Measurements from ENCODE around the gene NKPD1. TPM values are rescaled to one million over a fixed set of nuclear protein-coding genes. Genes with fewer than 3 reads are reported as not detected.

Gene NKPD1
- total and polyA plus RNA-seq, 9 of the 15 experiments (the other 6 are each of a cell fraction or from before 2014, with no cell fraction given) = 0.03 to 0.09 (median 0.04) TPM; not detected in 5

DNA sequence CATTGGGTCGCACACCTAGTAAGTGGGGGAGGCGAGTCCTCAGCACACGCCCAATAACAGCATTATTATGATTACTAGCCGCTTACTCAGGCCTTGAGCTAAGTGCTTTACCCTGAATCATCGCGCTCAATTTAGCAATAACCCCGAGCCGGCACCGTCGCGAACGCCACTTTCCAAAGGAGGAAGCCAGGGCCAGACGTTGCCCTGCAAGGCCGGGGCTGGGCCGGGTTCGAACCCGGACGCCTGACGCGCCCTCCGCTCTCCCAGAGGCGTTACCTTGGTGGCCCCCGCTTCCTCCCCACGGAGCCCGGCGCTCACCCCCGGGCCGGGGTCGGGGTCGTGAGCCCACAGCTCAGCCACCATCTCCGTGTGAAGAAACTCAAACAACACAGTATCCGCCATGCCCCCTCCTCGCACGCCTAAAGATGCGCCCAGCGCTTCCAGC is 17.1 kb upstream of the NKPD1 start, which contains the start of gene TRAPPC6A:
TRAPPC6A (minus strand) TSS at position 421 of the 445 bp plus-strand sequence; CDS start at position 402, 19 bp downstream.
- POLR2A ChIA-PET = interaction anchor here (0.6 to 2.3 kb wide), 11 partner anchors 10 to 854 kb away, joined by 3 to 12 read pairs (median 4); partner anchors contain the start of genes APOE, EXOC3L2 and VASP
- Histone ChIP-seq H3K9ac (ENCODE audit: insufficient read depth in 1 of 2, low read depth in 2 of 2, low read length in 2 of 2) (peak within 1 kb of the TSS; percentile 80 to 99), H3K27ac (ENCODE audit: extremely low read depth, low read depth, low read length) (peak within 1 kb of the TSS; percentile 74), H3K36me3 (ENCODE audit: control insufficient read depth, insufficient read depth, low read length) (peaks cover 13% of the 10 kb centered on the region; the same call in 2 of the 3 replicates), H2AFZ (ENCODE audit: low read depth, low read length) (peak within 1 kb of the TSS; percentile 94), H3K4me1 (replicated peaks in 1 of 2; ENCODE audit: control insufficient read depth in 2 of 2, insufficient read depth in 2 of 2, low read length in 2 of 2) (peaks cover 14 to 43% of the 10 kb centered on the region in 2 experiments), H3K79me2 (ENCODE audit: control insufficient read depth, insufficient read depth, low read length) (peaks cover 42% of the 10 kb centered on the region), H3K9me1 (ENCODE audit: control insufficient read depth, insufficient read depth, low read length) (no peaks in the 10 kb centered on the region), H3K4me3 (peak within 1 kb of the TSS; percentile 72), H3K9me3 (replicated peaks; ENCODE audit: control insufficient read depth, insufficient read depth, low read depth, low read length) (no peaks in the 10 kb centered on the region), H3K27me3 (ENCODE audit: control insufficient read depth in 2 of 2, insufficient read depth in 2 of 2, low read length in 2 of 2) (no peaks in the 10 kb centered on the region), H3K4me2 (ENCODE audit: insufficient read depth, low read length) (peak within 1 kb of the TSS; percentile 93), H4K20me1 (replicated peaks; ENCODE audit: control insufficient read depth, insufficient read depth, low read length) (no peaks in the 10 kb centered on the region)
- ATAC-seq (peak; percentile 5), FAIRE-seq (no peak), DNase-seq (ENCODE audit: extremely low read depth in 1 of 4, low spot score in 3 of 4) (no peak)
- intact Hi-C loops (cut with micrococcal nuclease) (no loop called here), in situ Hi-C loops (cut with MboI) (no loop called here)
- under 1% methylated on average over 34 of the region's 36 CpGs for WGBS (ENCODE audit: insufficient coverage, low coverage, missing lambda C conversion rate)
- BruUV-seq (replicated peaks) = TSS peak; percentile 94
- CTCF ChIA-PET (ENCODE audit: low intra/inter-chr PET ratio) = no interaction called here
- no peak for TF ChIP-seq ZNF76 (CRISPR knock-in tag; IDR thresholded peaks at IDR 0.05; ENCODE audit: borderline replicate concordance)
- TF ChIP-seq ZFX (CRISPR knock-in tag; IDR thresholded peaks at IDR 0.05) = peak; percentile 95
- TF ChIP-seq SIN3B (IDR thresholded peaks at IDR 0.05; ENCODE audit: low read depth) = peak; percentile 87
- TF ChIP-seq, protein P1, sequence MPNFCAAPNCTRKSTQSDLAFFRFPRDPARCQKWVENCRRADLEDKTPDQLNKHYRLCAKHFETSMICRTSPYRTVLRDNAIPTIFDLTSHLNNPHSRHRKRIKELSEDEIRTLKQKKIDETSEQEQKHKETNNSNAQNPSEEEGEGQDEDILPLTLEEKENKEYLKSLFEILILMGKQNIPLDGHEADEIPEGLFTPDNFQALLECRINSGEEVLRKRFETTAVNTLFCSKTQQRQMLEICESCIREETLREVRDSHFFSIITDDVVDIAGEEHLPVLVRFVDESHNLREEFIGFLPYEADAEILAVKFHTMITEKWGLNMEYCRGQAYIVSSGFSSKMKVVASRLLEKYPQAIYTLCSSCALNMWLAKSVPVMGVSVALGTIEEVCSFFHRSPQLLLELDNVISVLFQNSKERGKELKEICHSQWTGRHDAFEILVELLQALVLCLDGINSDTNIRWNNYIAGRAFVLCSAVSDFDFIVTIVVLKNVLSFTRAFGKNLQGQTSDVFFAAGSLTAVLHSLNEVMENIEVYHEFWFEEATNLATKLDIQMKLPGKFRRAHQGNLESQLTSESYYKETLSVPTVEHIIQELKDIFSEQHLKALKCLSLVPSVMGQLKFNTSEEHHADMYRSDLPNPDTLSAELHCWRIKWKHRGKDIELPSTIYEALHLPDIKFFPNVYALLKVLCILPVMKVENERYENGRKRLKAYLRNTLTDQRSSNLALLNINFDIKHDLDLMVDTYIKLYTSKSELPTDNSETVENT (CRISPR knock-in tag; IDR thresholded peaks at IDR 0.05) = peak; percentile 44
- TF ChIP-seq HDAC1 (IDR thresholded peaks at IDR 0.05) = 0 out of 4 replicates have a peak, but pooled peaks of 1 of the 2 experiments have one; percentile 86
- TF ChIP-seq MTA3 (IDR thresholded peaks at IDR 0.05; ENCODE audit: borderline replicate concordance) = peak; percentile 8; the same call in 1 of the 2 replicates
- peak; percentile 63; the same call in 1 of the 2 replicates for TF ChIP-seq TAF7 (tag; IDR thresholded peaks at IDR 0.05)
- TF ChIP-seq, protein P2, sequence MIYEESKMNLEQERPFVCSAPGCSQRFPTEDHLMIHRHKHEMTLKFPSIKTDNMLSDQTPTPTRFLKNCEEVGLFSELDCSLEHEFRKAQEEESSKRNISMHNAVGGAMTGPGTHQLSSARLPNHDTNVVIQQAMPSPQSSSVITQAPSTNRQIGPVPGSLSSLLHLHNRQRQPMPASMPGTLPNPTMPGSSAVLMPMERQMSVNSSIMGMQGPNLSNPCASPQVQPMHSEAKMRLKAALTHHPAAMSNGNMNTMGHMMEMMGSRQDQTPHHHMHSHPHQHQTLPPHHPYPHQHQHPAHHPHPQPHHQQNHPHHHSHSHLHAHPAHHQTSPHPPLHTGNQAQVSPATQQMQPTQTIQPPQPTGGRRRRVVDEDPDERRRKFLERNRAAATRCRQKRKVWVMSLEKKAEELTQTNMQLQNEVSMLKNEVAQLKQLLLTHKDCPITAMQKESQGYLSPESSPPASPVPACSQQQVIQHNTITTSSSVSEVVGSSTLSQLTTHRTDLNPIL (CRISPR knock-in tag; IDR thresholded peaks at IDR 0.05) = no peak
- no peak for TF ChIP-seq MYC (IDR thresholded peaks at IDR 0.05; ENCODE audit: low read depth, low read length)
- TF ChIP-seq MYC (CRISPR knock-in tag; IDR thresholded peaks at IDR 0.05; ENCODE audit: borderline replicate concordance, low read depth) = peak; percentile 71; the same call in 1 of the 2 replicates
- no peak for TF ChIP-seq POU5F1 (IDR thresholded peaks at IDR 0.05; ENCODE audit: borderline replicate concordance, low read depth, low read length, partially characterized antibody)
- TF ChIP-seq TEAD1 (CRISPR knock-in tag; IDR thresholded peaks at IDR 0.05) = peak in 1 of 2 experiments; percentile 82; a peak in 1 of 4 replicates
- TF ChIP-seq POLR2A (conservative IDR thresholded peaks at IDR 0.05) = peak; percentile 67
- TF ChIP-seq SUPT5H (IDR thresholded peaks at IDR 0.05) = peak; percentile 66
- TF ChIP-seq PPARD (CRISPR knock-in tag; IDR thresholded peaks at IDR 0.05) = no peak
- TF ChIP-seq, protein P3, sequence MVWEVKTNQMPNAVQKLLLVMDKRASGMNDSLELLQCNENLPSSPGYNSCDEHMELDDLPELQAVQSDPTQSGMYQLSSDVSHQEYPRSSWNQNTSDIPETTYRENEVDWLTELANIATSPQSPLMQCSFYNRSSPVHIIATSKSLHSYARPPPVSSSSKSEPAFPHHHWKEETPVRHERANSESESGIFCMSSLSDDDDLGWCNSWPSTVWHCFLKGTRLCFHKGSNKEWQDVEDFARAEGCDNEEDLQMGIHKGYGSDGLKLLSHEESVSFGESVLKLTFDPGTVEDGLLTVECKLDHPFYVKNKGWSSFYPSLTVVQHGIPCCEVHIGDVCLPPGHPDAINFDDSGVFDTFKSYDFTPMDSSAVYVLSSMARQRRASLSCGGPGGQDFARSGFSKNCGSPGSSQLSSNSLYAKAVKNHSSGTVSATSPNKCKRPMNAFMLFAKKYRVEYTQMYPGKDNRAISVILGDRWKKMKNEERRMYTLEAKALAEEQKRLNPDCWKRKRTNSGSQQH (CRISPR knock-in tag; IDR thresholded peaks at IDR 0.05) = no peak
- no peak for TF ChIP-seq HLTF (IDR thresholded peaks at IDR 0.05)
- peak; percentile 89 for TF ChIP-seq RBFOX2 (IDR thresholded peaks at IDR 0.05; ENCODE audit: low read depth, low read length)

Data from K562 (cell line).